ENCODE measurements around the gene SIRT2. TPM values are rescaled to one million over a fixed set of nuclear protein-coding genes. Genes with fewer than 3 reads are reported as not detected.

The SIRT2 gene
- total and polyA plus RNA-seq, 2 of the 8 experiments (the other 6 are each of a cell fraction or from before 2014, with no cell fraction given) = 6.5 to 10.0 TPM

DNA sequence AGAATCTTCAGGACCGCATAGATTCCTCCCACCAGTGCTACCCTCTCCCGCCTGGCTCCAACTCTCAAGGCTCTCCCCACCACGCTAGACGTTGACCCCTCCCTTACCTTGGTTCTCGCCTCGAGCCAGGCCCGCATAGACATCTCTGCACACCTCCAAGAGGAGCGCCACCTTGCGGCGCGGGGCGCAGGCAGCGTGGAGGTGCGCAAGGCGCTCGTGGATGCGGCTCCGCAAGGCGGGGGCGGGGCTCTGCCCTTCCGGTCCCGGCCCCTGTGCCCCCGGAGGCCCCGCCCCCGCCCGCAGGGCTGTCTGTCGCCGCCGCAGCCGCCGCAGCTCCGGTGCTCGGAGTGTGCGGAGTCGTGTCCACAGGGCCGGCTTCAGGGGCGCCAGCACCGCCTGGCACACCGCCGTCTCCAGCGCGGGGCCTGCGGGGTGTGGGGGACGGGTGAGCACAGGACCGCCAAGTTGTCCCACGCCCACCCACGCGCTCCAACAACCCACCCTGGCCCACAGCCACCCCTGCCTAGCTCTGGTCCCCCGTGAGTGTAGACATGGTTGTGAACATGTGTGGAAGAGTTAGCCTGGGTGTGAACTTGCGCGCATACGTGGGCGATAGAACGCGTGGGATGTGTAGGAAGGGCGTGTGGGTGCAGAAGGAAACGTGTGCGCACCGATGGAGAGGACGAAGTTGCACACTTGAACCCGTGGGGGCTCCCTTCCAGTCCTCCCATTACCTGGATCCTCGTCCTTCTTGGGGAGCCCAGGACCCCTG lies 29.4 kb downstream of the SIRT2 start:
- H3K79me1 ChIP-seq (ENCODE audit: low read depth, low read length) = no peaks in the 10 kb centered on the region
- TF ChIP-seq RFX5 (IDR thresholded peaks at IDR 0.05; ENCODE audit: borderline replicate concordance, low read depth, low read length) (no peak), POLR2AphosphoS5 (IDR thresholded peaks at IDR 0.05; ENCODE audit: low read depth, low read length) (0 out of 2 replicates have a peak, but pooled peaks have one; percentile 27), SP1 (IDR thresholded peaks at IDR 0.05; ENCODE audit: low read depth, low read length) (no peak), RNF2 (IDR thresholded peaks at IDR 0.05; ENCODE audit: borderline replicate concordance, low read depth, low read length, missing control alignments, poor library complexity, severe bottlenecking) (no peak), CHD2 (IDR thresholded peaks at IDR 0.05; ENCODE audit: low read length) (no peak), TEAD4 (IDR thresholded peaks at IDR 0.05; ENCODE audit: low read depth, low read length) (no peak), SIX5 (IDR thresholded peaks at IDR 0.05; ENCODE audit: low read depth, low read length) (no peak), SP2 (IDR thresholded peaks at IDR 0.05; ENCODE audit: low read length) (no peak)
- TF ChIP-seq, protein P1, sequence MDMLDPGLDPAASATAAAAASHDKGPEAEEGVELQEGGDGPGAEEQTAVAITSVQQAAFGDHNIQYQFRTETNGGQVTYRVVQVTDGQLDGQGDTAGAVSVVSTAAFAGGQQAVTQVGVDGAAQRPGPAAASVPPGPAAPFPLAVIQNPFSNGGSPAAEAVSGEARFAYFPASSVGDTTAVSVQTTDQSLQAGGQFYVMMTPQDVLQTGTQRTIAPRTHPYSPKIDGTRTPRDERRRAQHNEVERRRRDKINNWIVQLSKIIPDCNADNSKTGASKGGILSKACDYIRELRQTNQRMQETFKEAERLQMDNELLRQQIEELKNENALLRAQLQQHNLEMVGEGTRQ (IDR thresholded peaks at IDR 0.05; ENCODE audit: low read length) = no peak

More for the DNA sequence above, 29.4 kb downstream of the SIRT2 start:
- H3K18ac ChIP-seq (ENCODE audit: extremely low read depth, low read length) = 0 out of 2 replicates have a peak overlapping the region, but pooled peaks have one; percentile 65
- no peak overlapping the region for H3K27ac ChIP-seq (ENCODE audit: low read depth, low read length)
- H3K9ac ChIP-seq (replicated peaks in 1 of 4; ENCODE audit: extremely low read depth in 1 of 4, low read depth in 3 of 4, low read length in 3 of 4) = no peak overlapping the region; a peak in 2 of 7 replicates
- peak overlapping the region; percentile 55 for H4K5ac ChIP-seq (ENCODE audit: insufficient read length, low read depth, low read length)
- H4K91ac ChIP-seq (replicated peaks; ENCODE audit: insufficient read length, low read length) = peak overlapping the region; percentile 45
- H3K23ac ChIP-seq (ENCODE audit: insufficient read length) = no peak overlapping the region
- FAIRE-seq (no peak), DNase-seq (ENCODE audit: low read depth in 1 of 2, low spot score in 2 of 2) (peak in 1 of 2 experiments; percentile 91)
- no peaks in the 10 kb centered on the region for H3K9me3 ChIP-seq (ENCODE audit: insufficient read depth in 2 of 2, low read depth in 1 of 2, low read length in 1 of 2)
- ChIA-PET POLR2A (ENCODE audit: partially characterized antibody) (interaction anchor here (0.5 to 3.4 kb wide), 13 partner anchors 8 to 204 kb away, joined by 3 to 33 read pairs (median 4); partner anchors contain the start of genes CCER2, FBXO17, HNRNPL and MRPS12), CTCF (ENCODE audit: partially characterized antibody) (interaction anchor here (0.5 to 3.3 kb wide), 12 partner anchors 10 to 153 kb away, joined by 3 to 32 read pairs (median 4); partner anchors contain the start of genes CAPN12 and NFKBIB)
- H3K4me2 ChIP-seq (ENCODE audit: insufficient read depth in 1 of 2, low read depth in 2 of 2, low read length in 2 of 2) = peak overlapping the region; percentile 74 to 79
- H2AFZ ChIP-seq (ENCODE audit: low read length) = peak overlapping the region; percentile 79; the same call in 1 of the 2 replicates
- H2BK20ac ChIP-seq (ENCODE audit: low read length) = no peak overlapping the region
- peaks cover 7% of the 10 kb centered on the region; the same call in 1 of the 2 replicates for H3K23me2 ChIP-seq (ENCODE audit: low read depth, low read length)
- H4K20me1 ChIP-seq (replicated peaks in 1 of 2; ENCODE audit: control insufficient read depth in 1 of 2, insufficient read depth in 2 of 2, low read length in 2 of 2) = no peaks in the 10 kb centered on the region
- peak overlapping the region; percentile 60; the same call in 1 of the 2 replicates for H2BK12ac ChIP-seq (ENCODE audit: low read depth, low read length)
- peak overlapping the region; percentile 83 for H4K8ac ChIP-seq (ENCODE audit: extremely low read depth, insufficient read depth, low read length)
- no peak overlapping the region for H2AK5ac ChIP-seq (ENCODE audit: low read depth, low read length)
- no peak overlapping the region for H3K14ac ChIP-seq (ENCODE audit: insufficient read length)
- peak overlapping the region; percentile 38 to 63 (median 55) for H3K4me3 ChIP-seq (ENCODE audit: extremely low read depth in 1 of 4, insufficient read depth in 2 of 4, low read depth in 3 of 4, low read length in 4 of 4)
- H2BK15ac ChIP-seq (ENCODE audit: low read length) = peak overlapping the region; percentile 46; the same call in 1 of the 2 replicates
- H3K56ac ChIP-seq (replicated peaks; ENCODE audit: insufficient read length, low read depth, low read length) = no peak overlapping the region
- no peak overlapping the region for H2BK5ac ChIP-seq (ENCODE audit: low read depth, low read length)
- 22% methylated on average over 61 of the region's 62 CpGs; no CpG with 5 or more reads in 1 of the 2 experiments for WGBS, 2 experiments (ENCODE audit: extremely low coverage in 1 of 2, insufficient coverage in 1 of 2, insufficient read length in 1 of 2, insufficient replicate concordance in 2 of 2, low coverage in 1 of 2, low lambda C conversion rate in 2 of 2, missing lambda C conversion rate in 1 of 2)
- H3K4me1 ChIP-seq (replicated peaks in 1 of 4; ENCODE audit: control insufficient read depth in 3 of 4, insufficient read depth in 4 of 4, low read length in 3 of 4) = peaks cover 0 to 7% (median 4%) of the 10 kb centered on the region in 4 experiments; a peak in 5 of 7 replicates
- peak overlapping the region; percentile 40 for H3K4ac ChIP-seq (replicated peaks; ENCODE audit: insufficient read length, low read depth, low read length)
- H2BK120ac ChIP-seq (replicated peaks; ENCODE audit: low read depth, low read length) = no peak overlapping the region
- H3K79me2 ChIP-seq (ENCODE audit: control insufficient read depth in 1 of 2, insufficient read depth in 2 of 2, low read length in 2 of 2) = no peaks in the 10 kb centered on the region
- H3K27me3 ChIP-seq (replicated peaks in 1 of 4; ENCODE audit: control insufficient read depth in 3 of 4, extremely low read depth in 1 of 4, insufficient read depth in 3 of 4, low read length in 3 of 4) = peaks cover 0 to 11% (median 5%) of the 10 kb centered on the region in 4 experiments; a peak in 5 of 7 replicates
- no peaks in the 10 kb centered on the region for H3K36me3 ChIP-seq (ENCODE audit: control insufficient read depth in 2 of 4, insufficient read depth in 4 of 4, low read length in 3 of 4)

Measured in H1 (cell line).